A204.1 (cell line): Measurements from ENCODE around the gene MBLAC1.

Experiments used
- FAIRE-seq: peaks from 2 replicates; lab custom pipeline; 2012; peaks lifted over from hg19 to GRCh38; lab: Jason Lieb, UNC

Gene MBLAC1

GRCh38 chr7:100098913-100099312 lies 27.9 kb upstream of the MBLAC1 start:
- FAIRE-seq = no peak

- FAIRE-seq = no peak
These were observed 27.3 kb upstream of the MBLAC1 start for GRCh38 chr7:100099452-100099851.

GRCh38 chr7:100100420-100101015 lies 26.2 kb upstream of the MBLAC1 start:
- no peak for FAIRE-seq

GRCh38 chr7:100101016-100101862 lies 25.5 kb upstream of the MBLAC1 start, which contains the start of the genes AP4M1 and MCM7:
Gene AP4M1, plus strand, starts transcription at chr7:100101643. Its CDS starts 72 bp downstream, at chr7:100101715.
Gene MCM7, minus strand, starts transcription at chr7:100101397. Its CDS starts 103 bp downstream, at chr7:100101294.
- FAIRE-seq = peak; percentile 96

GRCh38 chr7:100102950-100103840 lies 23.6 kb upstream of the MBLAC1 start:
- no peak for FAIRE-seq

GRCh38 chr7:100105534-100105933 lies 21.2 kb upstream of the MBLAC1 start:
- FAIRE-seq = no peak

- FAIRE-seq = no peak
These were observed 20.1 kb upstream of the MBLAC1 start for GRCh38 chr7:100106633-100107032.

- no peak for FAIRE-seq
These were observed 19.5 kb upstream of the MBLAC1 start for GRCh38 chr7:100107125-100107737.

GRCh38 chr7:100107890-100108289 lies 18.9 kb upstream of the MBLAC1 start:
- no peak for FAIRE-seq

GRCh38 chr7:100109521-100110163 lies 17.1 kb upstream of the MBLAC1 start:
- no peak for FAIRE-seq

GRCh38 chr7:100111156-100111555 lies 15.6 kb upstream of the MBLAC1 start:
- FAIRE-seq = no peak

- no peak for FAIRE-seq
These were observed 14.9 kb upstream of the MBLAC1 start for GRCh38 chr7:100111914-100112313.

- no peak for FAIRE-seq
These were observed 11.7 kb upstream of the MBLAC1 start for GRCh38 chr7:100115026-100115425.

GRCh38 chr7:100118388-100119071 lies 8.2 kb upstream of the MBLAC1 start:
- no peak for FAIRE-seq

- peak; percentile 78 for FAIRE-seq
These were observed 7.4 kb upstream of the MBLAC1 start, which contains the start of the genes CNPY4 and TAF6 for GRCh38 chr7:100119072-100119969. Gene CNPY4, plus strand, starts transcription at chr7:100119634. Its CDS starts 111 bp downstream, at chr7:100119745. Gene TAF6, minus strand, starts transcription at chr7:100119358. Its CDS starts 5,149 bp downstream, at chr7:100114209.

GRCh38 chr7:100119970-100120732 lies 6.6 kb upstream of the MBLAC1 start:
- FAIRE-seq = no peak

GRCh38 chr7:100120733-100121036 lies 6.1 kb upstream of the MBLAC1 start:
- FAIRE-seq = no peak

GRCh38 chr7:100122067-100122466 lies 4.7 kb upstream of the MBLAC1 start:
- FAIRE-seq = no peak

- FAIRE-seq = no peak
These were observed 4.2 kb upstream of the MBLAC1 start for GRCh38 chr7:100122568-100122967.
